Rectal smooth muscle tissue (tissue), 1 donor: Measurements from ENCODE around the gene SIPA1.
"Not testable (repeated sequence)": the region's sequence is repeated elsewhere in the genome, so short reads cannot be mapped to it uniquely, and the experiment has no call there.

Experiments
- H3K27ac ChIP-seq: one replicate; pipeline ENCODE4 v1.7.0; 2013; ENCODE audit warnings: low read depth, low read length, inconsistent platforms
- H3K27me3 ChIP-seq: one replicate; pipeline ENCODE4 v1.7.0; 2013; ENCODE audit warnings: low read length; ENCODE audit not compliant: control insufficient read depth, insufficient read depth
- H3K36me3 ChIP-seq: one replicate; pipeline ENCODE4 v1.7.0; 2013; ENCODE audit warnings: low read length; ENCODE audit not compliant: control insufficient read depth, insufficient read depth
- H3K4me1 ChIP-seq: one replicate; pipeline ENCODE4 v1.7.0; 2013; ENCODE audit warnings: low read length; ENCODE audit not compliant: control insufficient read depth, insufficient read depth
- H3K4me3 ChIP-seq: one replicate; pipeline ENCODE4 v1.7.0; 2013; ENCODE audit warnings: low read length
- H3K9ac ChIP-seq: one replicate; pipeline ENCODE4 v1.7.0; 2013; ENCODE audit warnings: low read length

Gene SIPA1

GRCh38 chr11:65654375-65655349 is 16.8 kb downstream of the SIPA1 start:
- Histone ChIP-seq H3K27me3 (no peaks in the 10 kb centered on the region), H3K4me3 (no peak overlapping the region), H3K9ac (no peak overlapping the region), H3K4me1 (peaks cover 19% of the 10 kb centered on the region), H3K27ac (no peak overlapping the region), H3K36me3 (peaks cover 53% of the 10 kb centered on the region)

GRCh38 chr11:65655570-65656332 is 17.9 kb downstream of the SIPA1 start:
- Histone ChIP-seq H3K4me3 (no peak overlapping the region), H3K36me3 (peaks cover 56% of the 10 kb centered on the region), H3K27me3 (no peaks in the 10 kb centered on the region), H3K4me1 (peaks cover 23% of the 10 kb centered on the region), H3K27ac (no peak overlapping the region), H3K9ac (no peak overlapping the region)

GRCh38 chr11:65657426-65657825 is 19.5 kb downstream of the SIPA1 start:
- Histone ChIP-seq H3K4me1 (peaks cover 23% of the 10 kb centered on the region), H3K36me3 (peaks cover 56% of the 10 kb centered on the region), H3K27me3 (no peaks in the 10 kb centered on the region), H3K4me3 (no peak overlapping the region), H3K9ac (no peak overlapping the region), H3K27ac (no peak overlapping the region)

GRCh38 chr11:65658174-65659021 is 20.5 kb downstream of the SIPA1 start:
- no peak overlapping the region for H3K9ac ChIP-seq
- peaks cover 19% of the 10 kb centered on the region for H3K4me1 ChIP-seq
- H3K36me3 ChIP-seq = peaks cover 56% of the 10 kb centered on the region
- H3K4me3 ChIP-seq = no peak overlapping the region
- H3K27ac ChIP-seq = no peak overlapping the region
- H3K27me3 ChIP-seq = no peaks in the 10 kb centered on the region

GRCh38 chr11:65660038-65660437 is 22.1 kb downstream of the SIPA1 start:
- Histone ChIP-seq H3K27me3 (no peaks in the 10 kb centered on the region), H3K36me3 (peaks cover 54% of the 10 kb centered on the region), H3K4me3 (no peak overlapping the region), H3K4me1 (peaks cover 20% of the 10 kb centered on the region), H3K27ac (no peak overlapping the region), H3K9ac (no peak overlapping the region)

GRCh38 chr11:65660908-65661307 is 23.0 kb downstream of the SIPA1 start:
- H3K27ac ChIP-seq, H3K27me3 ChIP-seq, H3K9ac ChIP-seq, H3K4me3 ChIP-seq: not testable (repeated sequence)
- Histone ChIP-seq H3K4me1 (peaks cover 20% of the 10 kb centered on the region), H3K36me3 (peaks cover 47% of the 10 kb centered on the region)

- H3K27me3 ChIP-seq = no peaks in the 10 kb centered on the region
- peak overlapping the region; percentile 95 for H3K4me3 ChIP-seq
- peak overlapping the region; percentile 96 for H3K9ac ChIP-seq
- peaks cover 40% of the 10 kb centered on the region for H3K36me3 ChIP-seq
- H3K27ac ChIP-seq = peak overlapping the region; percentile 98
- H3K4me1 ChIP-seq = peaks cover 20% of the 10 kb centered on the region
Measured at GRCh38 chr11:65661599-65662246, 23.8 kb downstream of the SIPA1 start.

GRCh38 chr11:65662247-65662798 is 24.4 kb downstream of the SIPA1 start:
- Histone ChIP-seq H3K4me3 (peak overlapping the region; percentile 95), H3K4me1 (peaks cover 20% of the 10 kb centered on the region), H3K27me3 (no peaks in the 10 kb centered on the region), H3K9ac (peak overlapping the region; percentile 96), H3K36me3 (peaks cover 35% of the 10 kb centered on the region), H3K27ac (peak overlapping the region; percentile 98)

GRCh38 chr11:65662799-65663638 is 25.1 kb downstream of the SIPA1 start, which contains the start of gene RELA:
Gene RELA, minus strand, starts transcription at chr11:65662916. Its CDS starts 84 bp downstream, at chr11:65662832.
- peak within 1 kb of the TSS; percentile 95 for H3K4me3 ChIP-seq

GRCh38 chr11:65663639-65664200 is 25.8 kb downstream of the SIPA1 start:
- Histone ChIP-seq H3K36me3 (peaks cover 21% of the 10 kb centered on the region), H3K27ac (peak overlapping the region; percentile 98), H3K4me1 (peaks cover 20% of the 10 kb centered on the region), H3K9ac (peak overlapping the region; percentile 98), H3K27me3 (no peaks in the 10 kb centered on the region), H3K4me3 (peak overlapping the region; percentile 95)

More at GRCh38 chr11:65662799-65663638, 25.1 kb downstream of the SIPA1 start, which contains the start of gene RELA:
- H3K4me1 ChIP-seq = peaks cover 20% of the 10 kb centered on the region
- H3K27me3 ChIP-seq = no peaks in the 10 kb centered on the region
- H3K27ac ChIP-seq = peak within 1 kb of the TSS; percentile 98
- H3K36me3 ChIP-seq = peaks cover 28% of the 10 kb centered on the region
- peak within 1 kb of the TSS; percentile 98 for H3K9ac ChIP-seq
